PC-3 (cell line): ENCODE data around the gene KIF13A. TPM values are rescaled to one million over a fixed set of nuclear protein-coding genes. Genes with fewer than 3 reads are reported as not detected.

Experiments
- ATAC-seq: fragments of 200-7000 bp; cut with Tn5 transposase; 2 replicates; pipeline ENCODE4 v1.9.1; 2020; ENCODE audit warnings: mild to moderate bottlenecking, moderate library complexity
- BruUV-seq: library from RNA; stranded (reverse); fragments of 400-500 nt; replicated peaks from 2 replicates; lab custom pipeline; 2021; lab: Mats Ljungman, UMichigan
- CTCF ChIA-PET: fragments of 300-600 bp; sonication (Branson Sonifier 250); formaldehyde crosslinking; loops from one replicate; lab custom pipeline; 2022; ENCODE audit warnings: antibody characterized with exemption; lab: Charles Lee
- POLR2A ChIA-PET: fragments of 300-600 bp; sonication (Branson Sonifier 250); formaldehyde crosslinking; loops from one replicate; lab custom pipeline; 2022; ENCODE audit warnings: antibody characterized with exemption; ENCODE audit not compliant: unreplicated experiment; lab: Charles Lee
- DNase-seq: peaks from one replicate; pipeline ENCODE4 v3.0.0-alpha.2; 2015
- H2AFZ ChIP-seq: fragments of 300-600 bp; sonication (generic); 2 replicates; pipeline ENCODE4 v1.6.0; 2016; ENCODE audit warnings: antibody characterized with exemption, low read length
- H3F3A ChIP-seq: fragments of 300-600 bp; sonication (generic); one replicate; pipeline ENCODE4 v1.6.0; 2017; ENCODE audit warnings: antibody characterized with exemption, low read length, control low read depth, mild to moderate bottlenecking; ENCODE audit not compliant: unreplicated experiment
- H3K27ac ChIP-seq: fragments of 300-600 bp; sonication (generic); 2 replicates; pipeline ENCODE4 v1.5.1; 2016; ENCODE audit warnings: mild to moderate bottlenecking, low read length
- H3K27me3 ChIP-seq: fragments of 300-600 bp; sonication (generic); 2 replicates; pipeline ENCODE4 v1.6.1; 2016; ENCODE audit warnings: low read length, mixed read lengths
- H3K36me3 ChIP-seq: fragments of 300-600 bp; sonication (generic); 2 replicates; pipeline ENCODE4 v1.6.1; 2016; ENCODE audit warnings: low read depth, mixed run types, low read length, mixed read lengths
- H3K4me1 ChIP-seq: fragments of 300-600 bp; sonication (generic); 2 replicates; pipeline ENCODE4 v1.5.1; 2016; ENCODE audit warnings: low read length; ENCODE audit not compliant: insufficient read depth
- H3K4me2 ChIP-seq: fragments of 300-600 bp; sonication (generic); 2 replicates; pipeline ENCODE4 v1.6.0; 2016; ENCODE audit warnings: low read length
- H3K4me3 ChIP-seq: fragments of 300-600 bp; sonication (generic); 2 replicates; pipeline ENCODE4 v1.5.1; 2016; ENCODE audit warnings: mild to moderate bottlenecking, low read length, mixed read lengths
- H3K79me2 ChIP-seq: fragments of 300-600 bp; sonication (generic); 2 replicates; pipeline ENCODE4 v1.6.1; 2017; ENCODE audit warnings: low read length, mixed read lengths
- H3K9ac ChIP-seq: fragments of 300-600 bp; sonication (generic); 2 replicates; pipeline ENCODE4 v1.6.0; 2016; ENCODE audit warnings: mild to moderate bottlenecking, low read length
- H3K9me2 ChIP-seq: fragments of 300-600 bp; sonication (generic); replicated peaks from 2 replicates; pipeline ENCODE4 v1.6.1; 2016; ENCODE audit warnings: mixed run types, low read length, mixed read lengths
- H3K9me3 ChIP-seq: fragments of 300-600 bp; sonication (generic); 2 replicates; pipeline ENCODE4 v1.6.1; 2016; ENCODE audit warnings: low read length, mixed read lengths
- H4K20me1 ChIP-seq: fragments of 300-600 bp; sonication (generic); 2 replicates; pipeline ENCODE4 v1.6.1; 2016; ENCODE audit warnings: low read length, mixed read lengths
- CTCF ChIP-seq: fragments of 300-600 bp; sonication (generic); conservative IDR thresholded peaks from 2 replicates; pipeline ENCODE4 v1.5.1; 2017; ENCODE audit warnings: antibody characterized with exemption, low read depth, mild to moderate bottlenecking, low read length
- EZH2 ChIP-seq: fragments of 300-600 bp; sonication (generic); IDR thresholded peaks from one replicate; pipeline ENCODE4 v1.6.1; 2017; ENCODE audit warnings: antibody characterized with exemption, mild to moderate bottlenecking, low read length; ENCODE audit not compliant: unreplicated experiment
- EZH2phosphoT487 ChIP-seq: fragments of 300-600 bp; sonication (generic); IDR thresholded peaks from 2 replicates; pipeline ENCODE4 v1.6.1; 2018; ENCODE audit warnings: mild to moderate bottlenecking, antibody characterized with exemption, low read length, borderline replicate concordance
- intact Hi-C: fragments of 100-400 bp; cut with micrococcal nuclease; formaldehyde crosslinking; loops from 2 replicates; pipeline ENCODE4 v1.9.0; 2023
- total RNA-seq: library from RNA; depleted of rRNA; stranded (reverse); fragments of >200 nt; gene quantifications from 2 replicates; pipeline ENCODE4 v1.2.3, GENCODE V29; 2014

KIF13A gene
- total RNA-seq, 1 experiment from 2014 or later, result 21.3 TPM

DNA sequence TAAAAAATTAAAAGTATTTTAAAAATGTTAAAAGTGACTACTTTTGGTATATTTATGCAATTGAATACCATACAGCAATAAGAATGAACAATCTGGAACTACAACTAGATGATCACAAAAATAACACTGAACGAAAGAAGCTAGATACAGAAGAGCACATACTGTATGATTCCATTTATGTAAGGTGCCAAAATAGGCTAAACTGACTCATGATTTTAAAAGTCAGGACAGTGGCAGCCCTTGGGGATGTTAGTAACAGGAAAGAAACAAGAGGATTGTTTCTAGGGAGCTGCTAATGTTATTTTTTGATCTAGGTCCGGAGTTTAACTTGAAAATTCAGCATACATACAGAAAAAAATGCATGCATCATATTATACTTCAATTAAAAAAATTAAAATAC, 42.3 kb downstream of the KIF13A start:
- CTCF ChIA-PET, result no interaction called here
- no peaks in the 10 kb centered on the region for H3K4me1 ChIP-seq

DNA sequence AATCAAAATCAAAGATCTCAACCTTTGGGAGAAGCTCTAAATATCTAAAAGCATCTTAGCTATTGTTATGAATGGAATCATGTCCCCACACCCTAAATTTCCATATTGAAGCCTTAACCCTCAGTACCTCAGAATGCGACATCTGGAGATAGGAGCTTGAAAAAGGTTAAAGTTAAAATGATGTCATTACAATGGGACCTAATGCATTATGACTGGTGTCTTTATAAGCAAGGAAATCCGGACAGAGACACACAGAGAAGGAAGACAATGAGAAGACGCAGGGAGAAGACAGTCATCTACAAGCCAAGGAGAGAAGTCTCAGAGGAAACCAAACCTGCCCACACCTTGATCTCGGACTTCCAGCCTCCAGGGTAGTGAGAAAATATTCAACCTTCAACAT, 46.1 kb downstream of the KIF13A start:
- no peak for DNase-seq
- Histone ChIP-seq H3K9ac (no peak overlapping the region), H4K20me1 (no peaks in the 10 kb centered on the region), H3K4me3 (no peak overlapping the region), H3K4me2 (no peak overlapping the region), H3K9me2 (no peaks in the 10 kb centered on the region), H3K9me3 (no peaks in the 10 kb centered on the region), H3K36me3 (no peaks in the 10 kb centered on the region), H3K79me2 (no peaks in the 10 kb centered on the region), H2AFZ (no peak overlapping the region), H3K4me1 (no peaks in the 10 kb centered on the region), H3F3A (no peaks in the 10 kb centered on the region), H3K27ac (no peak overlapping the region), H3K27me3 (no peaks in the 10 kb centered on the region)
- BruUV-seq, result no TSS peak
- TF ChIP-seq EZH2phosphoT487 (no peak), CTCF (no peak), EZH2 (no peak)
- CTCF ChIA-PET, result no interaction called here
- intact Hi-C loops, result no loop called here
- POLR2A ChIA-PET, result no interaction called here
- ATAC-seq, result no peak

More for the DNA sequence above, 42.3 kb downstream of the KIF13A start:
- intact Hi-C loops, result no loop called here
- POLR2A ChIA-PET, result no interaction called here
- no peak overlapping the region for H3K4me3 ChIP-seq
- peak; percentile 17 for DNase-seq
- H3K9me2 ChIP-seq, result no peaks in the 10 kb centered on the region
- no peaks in the 10 kb centered on the region for H3K79me2 ChIP-seq
- H3K9me3 ChIP-seq, result no peaks in the 10 kb centered on the region
- H3K9ac ChIP-seq, result no peak overlapping the region
- H3K36me3 ChIP-seq, result no peaks in the 10 kb centered on the region
- H3F3A ChIP-seq, result no peaks in the 10 kb centered on the region
- H3K27me3 ChIP-seq, result no peaks in the 10 kb centered on the region
- no peak overlapping the region for H2AFZ ChIP-seq
- H3K4me2 ChIP-seq, result no peak overlapping the region
- no peaks in the 10 kb centered on the region for H4K20me1 ChIP-seq
- TF ChIP-seq CTCF, result no peak
- TF ChIP-seq EZH2, result no peak
- no peak for TF ChIP-seq EZH2phosphoT487
- no peak overlapping the region for H3K27ac ChIP-seq
- no TSS peak for BruUV-seq
- no peak; the same call in 1 of the 2 replicates for ATAC-seq

GRCh38 chr6:17940151-17940792, 47.2 kb downstream of the KIF13A start:
- no peak for DNase-seq
- no peak overlapping the region for H3K4me3 ChIP-seq
- BruUV-seq, result no TSS peak
- intact Hi-C loops, result no loop called here
- H3K9ac ChIP-seq, result no peak overlapping the region
- no peak for TF ChIP-seq CTCF
- no peak for TF ChIP-seq EZH2
- TF ChIP-seq EZH2phosphoT487, result no peak
- H3K79me2 ChIP-seq, result no peaks in the 10 kb centered on the region
- no peak overlapping the region for H2AFZ ChIP-seq
- no peaks in the 10 kb centered on the region for H3K27me3 ChIP-seq
- no peaks in the 10 kb centered on the region for H3F3A ChIP-seq
- ChIA-PET CTCF (no interaction called here), POLR2A (no interaction called here)
- H3K9me2 ChIP-seq, result no peaks in the 10 kb centered on the region
- no peak overlapping the region for H3K4me2 ChIP-seq
- no peaks in the 10 kb centered on the region for H3K4me1 ChIP-seq
- no peaks in the 10 kb centered on the region for H3K9me3 ChIP-seq
- no peaks in the 10 kb centered on the region for H4K20me1 ChIP-seq
- H3K36me3 ChIP-seq, result no peaks in the 10 kb centered on the region
- ATAC-seq, result no peak
- no peak overlapping the region for H3K27ac ChIP-seq
